Central memory CD8-positive, alpha-beta T cell (primary cell): ENCODE results near the gene DOHH.

Source experiments
- ATAC-seq: fragments of 150-1000 bp; cut with Tn5 transposase; replicated peaks from 2 replicates; pipeline ENCODE4 v1.10.0; 2022; ENCODE audit warnings: mild to moderate bottlenecking, moderate FRiP score, moderate number of reproducible peaks; ENCODE audit not compliant: poor library complexity, severe bottlenecking; ENCODE audit errors: extremely low read depth
- DNase-seq, 2 donors: peaks; one replicate each; pipeline ENCODE4 v3.0.0; 2021; ENCODE audit warnings: low spot score in 2 of 2
- H3K27ac Mint-ChIP-seq: one replicate; pipeline ENCODE4 v1.8.0; 2022; ENCODE audit warnings: low read depth, mild to moderate bottlenecking, moderate library complexity, mixed read lengths
- H3K27me3 Mint-ChIP-seq: one replicate; pipeline ENCODE4 v1.8.0; 2022; ENCODE audit warnings: mixed read lengths
- H3K36me3 Mint-ChIP-seq: one replicate; pipeline ENCODE4 v1.8.0; 2022; ENCODE audit warnings: mild to moderate bottlenecking, moderate library complexity, mixed read lengths; ENCODE audit not compliant: insufficient read depth
- H3K4me1 Mint-ChIP-seq: one replicate; pipeline ENCODE4 v1.8.0; 2022; ENCODE audit warnings: mixed read lengths
- H3K4me3 Mint-ChIP-seq: one replicate; pipeline ENCODE4 v1.8.0; 2022; ENCODE audit warnings: mild to moderate bottlenecking, moderate library complexity, mixed read lengths
- H3K9me3 Mint-ChIP-seq: one replicate; pipeline ENCODE4 v1.8.0; 2022; ENCODE audit warnings: mixed read lengths

Gene DOHH

DNA sequence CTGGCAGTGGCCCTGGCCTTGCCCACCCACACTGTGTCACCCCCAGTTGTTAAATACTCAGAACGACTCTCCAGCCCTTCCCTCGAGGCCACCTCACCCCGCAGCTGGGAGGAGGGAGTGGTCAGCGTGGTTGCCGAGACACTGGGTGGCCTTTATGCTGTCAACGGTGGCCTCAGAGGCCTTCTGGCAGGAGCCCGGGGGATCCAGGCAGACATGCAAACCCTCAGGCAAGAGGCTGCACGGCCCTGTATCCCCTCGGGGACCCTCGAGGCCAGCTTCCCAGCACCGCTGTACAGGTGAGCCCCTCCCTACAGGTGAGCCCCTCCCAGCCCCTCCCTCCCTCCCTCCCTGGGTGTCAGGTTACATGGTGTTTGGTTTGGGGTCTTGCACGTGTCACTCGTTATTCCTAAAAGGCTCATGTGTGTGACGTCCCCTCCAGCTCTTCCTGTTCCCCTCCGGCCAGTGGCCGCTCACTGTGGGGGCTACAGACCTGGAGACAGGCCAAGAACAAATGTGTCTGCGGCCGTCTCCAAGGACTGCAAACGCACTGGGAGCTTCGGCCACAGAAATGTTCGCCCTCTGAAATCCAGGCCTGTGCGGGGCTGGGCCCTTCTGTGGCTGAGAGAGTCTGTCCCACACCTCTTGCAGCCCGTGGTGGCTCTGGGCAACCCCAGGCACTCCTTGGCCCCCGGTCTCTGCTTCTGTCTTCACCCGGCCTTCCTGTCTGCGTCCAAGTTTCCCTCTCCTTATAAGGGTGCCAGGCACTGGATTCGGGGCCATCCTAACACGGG is 38.7 kb upstream of the DOHH start, which contains the start of gene TEKTIP1:
TSS of gene TEKTIP1 (plus strand) at position 210 of the 791 bp plus-strand sequence. CDS start at position 214, 4 bp downstream.
- Mint-ChIP-seq H3K4me3 (no peak within 1 kb of the TSS), H3K27ac (no peak within 1 kb of the TSS), H3K36me3 (peaks cover 21% of the 10 kb centered on the region), H3K27me3 (no peaks in the 10 kb centered on the region), H3K4me1 (no peaks in the 10 kb centered on the region), H3K9me3 (no peaks in the 10 kb centered on the region)
- ATAC-seq (no peak), DNase-seq (no peak)

DNA sequence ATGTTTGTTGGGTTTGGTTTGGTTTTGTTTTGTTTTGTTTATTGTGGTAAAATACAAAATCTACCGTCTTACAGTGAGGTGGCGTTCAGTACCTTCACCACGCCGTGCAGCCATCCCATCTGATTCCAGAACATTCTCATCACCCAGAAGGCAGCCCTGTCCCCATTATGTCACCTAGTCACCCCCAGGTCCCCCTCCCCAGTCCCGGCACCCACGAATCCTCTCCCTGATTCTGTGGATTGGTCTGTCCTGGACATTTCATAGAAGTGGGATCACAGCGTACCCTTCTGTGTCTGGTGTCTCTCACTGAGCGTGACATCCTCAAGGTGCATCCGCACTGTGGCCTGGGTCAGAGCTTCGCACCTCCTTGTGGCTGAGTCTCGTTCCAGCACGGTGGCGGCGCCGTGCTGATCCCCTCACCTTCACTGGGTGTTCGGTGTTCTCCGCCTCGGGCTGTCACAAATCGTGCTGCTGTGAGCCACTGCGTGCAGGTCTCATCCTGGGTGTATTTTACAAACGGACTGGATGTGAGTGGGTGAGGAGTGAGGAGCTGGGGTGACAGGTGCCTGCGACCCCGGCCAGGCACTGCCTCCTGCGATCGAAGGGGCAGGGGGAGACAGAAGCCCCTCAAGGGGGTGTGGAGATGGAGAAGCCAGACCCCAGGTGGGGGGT is 37.9 kb upstream of the DOHH start:
- Mint-ChIP-seq H3K4me3 (no peak overlapping the region), H3K4me1 (no peaks in the 10 kb centered on the region), H3K27me3 (no peaks in the 10 kb centered on the region), H3K9me3 (no peaks in the 10 kb centered on the region), H3K36me3 (peaks cover 26% of the 10 kb centered on the region), H3K27ac (no peak overlapping the region)
- ATAC-seq (no peak), DNase-seq (no peak)

DNA sequence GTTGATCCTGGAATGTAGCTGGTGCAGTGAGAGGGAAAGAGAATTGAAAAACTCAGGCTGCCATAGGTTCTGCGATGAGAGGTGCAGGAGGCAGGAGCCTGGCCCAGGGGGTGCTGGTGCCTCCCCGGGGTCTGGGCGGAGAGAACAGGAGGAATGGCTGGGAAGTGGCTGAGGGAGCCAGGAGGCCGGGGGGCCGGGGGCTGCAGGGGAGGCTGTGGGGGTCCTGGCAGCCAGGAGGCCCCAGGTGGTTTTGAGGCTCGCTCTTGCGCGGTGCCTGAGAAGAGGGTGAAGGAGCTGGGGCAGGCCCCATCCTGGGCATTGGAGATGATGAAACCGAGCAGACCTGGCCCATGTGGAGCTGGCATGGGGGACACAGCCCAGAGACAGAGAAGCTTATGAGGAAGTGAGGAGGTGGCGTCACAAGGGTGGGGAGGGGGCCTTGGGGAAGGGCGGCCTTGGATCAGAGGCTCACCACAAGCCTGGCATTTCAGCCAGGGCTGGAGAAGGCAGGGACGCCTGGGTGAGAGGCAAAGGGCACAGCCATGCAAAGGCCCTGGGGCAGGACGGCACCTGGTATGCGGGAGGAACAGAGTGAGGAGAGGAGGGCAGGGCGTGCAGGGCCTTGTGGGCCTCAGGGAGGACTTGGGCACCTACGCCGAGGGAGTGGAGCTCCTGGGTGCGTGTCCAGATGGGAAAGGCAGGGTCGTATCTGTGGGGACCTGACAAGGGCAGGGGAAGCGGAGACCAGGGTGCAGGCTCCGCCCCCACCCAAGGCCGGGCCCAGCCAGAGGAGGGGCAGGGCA is 37.2 kb upstream of the DOHH start:
- H3K4me1 Mint-ChIP-seq, result no peaks in the 10 kb centered on the region
- no peak for DNase-seq
- H3K4me3 Mint-ChIP-seq, result no peak overlapping the region
- no peak for ATAC-seq
- peak overlapping the region; percentile 22 for H3K27ac Mint-ChIP-seq
- peaks cover 30% of the 10 kb centered on the region for H3K36me3 Mint-ChIP-seq
- no peaks in the 10 kb centered on the region for H3K9me3 Mint-ChIP-seq
- H3K27me3 Mint-ChIP-seq, result no peaks in the 10 kb centered on the region

DNA sequence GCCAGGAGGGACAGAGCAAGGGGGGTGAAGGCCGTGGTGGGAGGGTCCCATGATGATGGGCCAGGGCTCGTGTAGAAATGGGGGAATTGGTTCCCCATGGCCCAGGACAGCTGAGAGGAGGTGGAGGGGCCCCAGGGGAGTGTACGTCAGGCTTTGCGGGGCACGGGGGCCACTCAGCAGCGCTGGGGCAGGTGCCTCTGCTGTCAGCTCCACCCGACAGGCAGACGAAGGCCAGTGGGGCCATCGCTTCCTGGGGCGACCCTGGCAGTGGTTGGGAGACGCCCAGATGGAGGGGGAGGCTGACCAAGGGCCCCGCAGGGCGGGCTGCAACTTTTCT is 36.6 kb upstream of the DOHH start:
- Mint-ChIP-seq H3K36me3 (peaks cover 32% of the 10 kb centered on the region), H3K9me3 (no peaks in the 10 kb centered on the region), H3K4me1 (no peaks in the 10 kb centered on the region), H3K27me3 (no peaks in the 10 kb centered on the region), H3K4me3 (no peak overlapping the region), H3K27ac (peak overlapping the region; percentile 22)
- ATAC-seq (no peak), DNase-seq (no peak)

DNA sequence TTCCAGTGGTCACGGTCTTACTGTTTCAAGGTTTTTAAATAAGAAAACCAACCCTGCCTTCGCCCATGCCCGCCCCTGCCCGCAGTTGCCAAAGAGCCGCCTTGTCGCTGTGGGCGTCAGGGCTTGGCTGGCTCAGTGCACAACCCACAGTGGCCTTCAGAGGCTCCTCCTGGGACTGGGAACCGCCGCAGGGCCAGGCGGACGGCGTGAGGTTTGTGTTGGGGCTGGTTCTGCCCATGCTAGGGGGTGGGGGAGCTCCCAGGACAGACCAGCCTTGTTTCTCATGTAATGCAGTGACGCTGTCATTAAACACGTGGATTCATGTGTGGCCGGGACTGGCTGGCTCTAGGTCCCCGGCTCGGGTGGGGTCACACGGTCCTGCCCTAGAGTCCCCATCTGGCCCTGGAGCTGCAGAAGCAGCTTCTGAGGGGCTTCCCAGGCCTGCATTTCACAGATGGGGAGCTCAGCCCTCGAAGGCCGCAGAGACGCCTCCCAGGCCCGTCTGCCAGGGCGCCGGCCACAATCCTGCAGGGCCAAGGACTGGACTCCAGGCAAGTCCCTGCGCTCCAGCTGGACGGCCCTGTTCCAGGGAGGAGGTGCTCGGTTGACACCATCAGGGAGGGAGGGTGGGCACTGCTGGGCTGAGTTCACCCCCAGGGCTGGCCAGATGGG is 36.1 kb upstream of the DOHH start:
- H3K4me1 Mint-ChIP-seq, result no peaks in the 10 kb centered on the region
- DNase-seq, result no peak
- H3K4me3 Mint-ChIP-seq, result no peak overlapping the region
- ATAC-seq, result no peak
- H3K36me3 Mint-ChIP-seq, result peaks cover 32% of the 10 kb centered on the region
- H3K9me3 Mint-ChIP-seq, result no peaks in the 10 kb centered on the region
- H3K27me3 Mint-ChIP-seq, result no peaks in the 10 kb centered on the region
- no peak overlapping the region for H3K27ac Mint-ChIP-seq

DNA sequence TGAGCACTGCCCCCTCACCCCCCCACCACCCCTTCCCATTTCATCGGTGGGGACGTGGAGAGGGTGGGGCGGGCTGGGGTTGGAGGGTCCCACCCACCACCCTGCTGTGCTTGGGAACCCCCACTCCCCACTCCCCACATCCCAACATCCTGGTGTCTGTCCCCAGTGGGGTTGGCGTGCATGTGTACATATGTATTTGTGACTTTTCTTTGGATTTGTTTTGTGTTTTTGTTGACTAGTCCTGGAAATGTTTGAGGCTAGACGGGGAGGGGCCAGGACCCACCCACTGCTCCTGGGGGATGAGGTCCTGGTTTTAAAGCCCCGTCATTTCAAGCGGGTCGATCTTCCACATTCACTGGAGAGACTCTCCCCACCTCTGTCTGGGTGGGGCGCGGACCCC is 35.5 kb upstream of the DOHH start:
- no peaks in the 10 kb centered on the region for H3K9me3 Mint-ChIP-seq
- H3K27ac Mint-ChIP-seq, result no peak overlapping the region
- H3K4me1 Mint-ChIP-seq, result no peaks in the 10 kb centered on the region
- H3K27me3 Mint-ChIP-seq, result no peaks in the 10 kb centered on the region
- H3K4me3 Mint-ChIP-seq, result no peak overlapping the region
- no peak for ATAC-seq
- no peak for DNase-seq
- peaks cover 35% of the 10 kb centered on the region for H3K36me3 Mint-ChIP-seq

DNA sequence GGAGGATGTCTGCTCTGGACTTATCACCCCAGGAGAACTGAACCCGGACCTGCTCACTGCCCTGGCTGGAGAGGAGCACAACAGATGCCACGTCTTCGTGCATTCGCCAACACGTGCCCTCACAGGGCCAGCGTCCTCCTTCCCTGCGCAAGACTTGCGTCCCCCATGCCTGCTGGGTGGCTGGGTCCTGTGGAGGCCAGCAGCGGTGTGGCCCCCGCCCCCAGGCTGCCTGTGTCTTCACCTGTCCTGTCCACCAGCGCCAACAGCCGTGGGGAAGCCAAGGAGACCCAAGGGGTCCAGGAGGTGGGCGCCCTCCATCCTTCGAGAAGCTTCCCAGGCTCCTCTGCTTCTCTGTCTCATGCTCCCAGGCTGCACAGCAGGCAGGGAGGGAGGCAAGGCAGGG is 35.1 kb upstream of the DOHH start:
- no peak overlapping the region for H3K4me3 Mint-ChIP-seq
- H3K27ac Mint-ChIP-seq, result peak overlapping the region; percentile 25
- H3K9me3 Mint-ChIP-seq, result no peaks in the 10 kb centered on the region
- peaks cover 33% of the 10 kb centered on the region for H3K36me3 Mint-ChIP-seq
- no peak for ATAC-seq
- H3K4me1 Mint-ChIP-seq, result no peaks in the 10 kb centered on the region
- no peak for DNase-seq
- H3K27me3 Mint-ChIP-seq, result no peaks in the 10 kb centered on the region

DNA sequence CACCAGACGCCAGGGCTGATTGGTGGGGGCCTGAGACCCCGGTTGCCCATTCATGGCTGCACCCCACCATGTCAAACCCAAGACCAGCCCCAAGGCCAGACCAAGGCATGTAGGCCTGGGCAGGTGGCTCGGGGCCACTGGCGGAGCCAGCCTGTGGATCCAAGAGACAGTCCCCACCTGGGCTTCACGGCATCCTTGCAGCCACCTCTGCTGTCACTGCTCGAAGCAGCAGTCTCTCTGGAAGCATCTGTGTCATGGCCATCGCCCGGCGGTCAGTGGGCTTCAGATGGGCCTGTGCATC is 34.7 kb upstream of the DOHH start:
- DNase-seq (no peak), ATAC-seq (no peak)
- Mint-ChIP-seq H3K4me3 (no peak overlapping the region), H3K36me3 (peaks cover 33% of the 10 kb centered on the region), H3K27me3 (no peaks in the 10 kb centered on the region), H3K9me3 (no peaks in the 10 kb centered on the region), H3K27ac (peak overlapping the region; percentile 25), H3K4me1 (no peaks in the 10 kb centered on the region)

DNA sequence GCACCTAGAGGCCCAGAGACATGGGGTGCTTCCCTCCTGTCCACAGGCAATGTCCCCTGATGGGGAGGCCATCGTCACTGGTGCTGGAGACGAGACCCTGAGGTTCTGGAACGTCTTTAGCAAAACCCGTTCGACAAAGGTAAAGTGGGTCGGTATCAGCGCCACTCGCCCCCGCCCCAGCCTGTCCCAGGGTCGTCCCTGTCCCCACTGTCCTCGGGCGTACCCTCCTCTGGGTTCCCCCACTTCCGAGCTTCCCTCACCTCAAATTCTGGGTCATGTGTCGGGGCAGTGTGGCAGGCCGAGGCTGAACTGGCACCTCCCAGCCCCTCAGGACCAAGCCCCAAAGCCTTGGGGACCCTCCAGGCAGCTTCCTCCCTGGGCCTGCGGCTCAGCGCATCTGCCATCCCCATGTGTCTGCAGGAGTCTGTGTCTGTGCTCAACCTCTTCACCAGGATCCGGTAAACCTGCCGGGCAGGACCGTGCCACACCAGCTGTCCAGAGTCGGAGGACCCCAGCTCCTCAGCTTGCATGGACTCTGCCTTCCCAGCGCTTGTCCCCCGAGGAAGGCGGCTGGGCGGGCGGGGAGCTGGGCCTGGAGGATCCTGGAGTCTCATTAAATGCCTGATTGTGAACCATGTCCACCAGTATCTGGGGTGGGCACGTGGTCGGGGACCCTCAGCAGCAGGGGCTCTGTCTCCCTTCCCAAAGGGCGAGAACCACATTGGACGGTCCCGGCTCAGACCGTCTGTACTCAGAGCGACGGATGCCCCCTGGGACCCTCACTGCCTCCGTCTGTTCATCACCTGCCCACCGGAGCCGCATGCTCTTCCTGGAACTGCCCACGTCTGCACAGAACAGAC is 34.1 kb upstream of the DOHH start:
- Mint-ChIP-seq H3K27me3 (no peaks in the 10 kb centered on the region), H3K4me3 (no peak overlapping the region), H3K9me3 (no peaks in the 10 kb centered on the region), H3K36me3 (peaks cover 33% of the 10 kb centered on the region), H3K27ac (peak overlapping the region; percentile 41), H3K4me1 (no peaks in the 10 kb centered on the region)
- DNase-seq (no peak), ATAC-seq (no peak)

DNA sequence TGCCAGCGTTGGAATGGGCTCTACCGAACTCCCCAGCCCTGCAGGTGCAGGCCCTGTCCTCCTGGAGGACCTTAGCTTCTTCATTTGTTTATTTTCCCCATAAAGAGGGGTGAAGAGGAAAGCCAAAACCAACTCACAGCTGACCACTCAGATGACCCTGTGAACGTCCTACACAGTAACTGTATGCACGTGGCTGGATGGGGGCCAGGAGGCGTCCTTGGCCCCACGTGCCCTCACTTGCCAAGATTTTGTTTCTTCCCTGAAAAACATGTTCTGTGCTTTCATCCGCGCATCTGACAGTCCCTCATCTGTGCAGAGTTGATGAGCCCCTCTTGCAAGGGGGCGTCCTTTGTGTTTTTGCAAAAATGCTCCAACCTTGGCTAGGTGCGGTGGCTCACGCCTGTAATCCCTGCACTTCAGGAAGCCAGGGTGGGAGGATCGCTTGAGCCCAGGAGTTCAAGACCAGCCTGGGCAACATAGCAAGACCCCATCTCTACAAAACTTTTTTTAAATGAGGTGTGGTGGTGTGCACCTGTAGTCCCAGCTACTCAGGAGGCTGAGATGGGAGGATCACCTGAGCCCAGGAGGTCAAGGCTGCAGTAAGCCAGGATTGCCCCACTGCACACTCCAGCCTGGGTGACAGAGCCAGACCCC is 33.2 kb upstream of the DOHH start:
- H3K27ac Mint-ChIP-seq, result no peak overlapping the region
- no peak for ATAC-seq
- no peaks in the 10 kb centered on the region for H3K27me3 Mint-ChIP-seq
- no peak for DNase-seq
- H3K4me1 Mint-ChIP-seq, result no peaks in the 10 kb centered on the region
- no peaks in the 10 kb centered on the region for H3K9me3 Mint-ChIP-seq
- H3K4me3 Mint-ChIP-seq, result no peak overlapping the region
- peaks cover 30% of the 10 kb centered on the region for H3K36me3 Mint-ChIP-seq

DNA sequence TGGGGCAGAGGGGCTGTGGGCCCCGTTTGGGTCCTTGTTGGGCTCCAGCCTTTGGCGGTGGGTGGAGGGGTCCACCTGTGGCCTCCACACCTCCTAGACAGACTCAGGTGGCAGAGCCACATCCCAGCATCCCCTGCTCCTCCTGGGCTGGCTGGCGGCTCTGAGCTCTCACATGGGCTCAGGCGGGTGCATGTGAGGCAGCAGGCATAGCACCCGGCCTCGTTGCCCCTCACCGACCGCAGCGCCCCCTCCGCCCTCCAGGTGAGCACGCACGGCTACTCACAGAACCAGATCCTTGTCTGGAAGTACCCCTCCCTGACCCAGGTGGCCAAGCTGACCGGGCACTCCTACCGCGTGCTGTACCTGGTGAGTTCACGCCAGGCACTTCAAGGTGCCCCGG is 32.6 kb upstream of the DOHH start:
- no peak for ATAC-seq
- Mint-ChIP-seq H3K9me3 (no peaks in the 10 kb centered on the region), H3K4me1 (no peaks in the 10 kb centered on the region), H3K4me3 (no peak overlapping the region), H3K27me3 (no peaks in the 10 kb centered on the region), H3K36me3 (peaks cover 30% of the 10 kb centered on the region), H3K27ac (no peak overlapping the region)
- DNase-seq, result no peak
